Tibial artery (tissue), 4 donors: ENCODE measurements around the gene TUG1.

ENCODE experiments used
- DNase-seq, 2 donors: peaks; one replicate each; pipeline ENCODE4 v3.0.0-alpha.2; 2019
- H3K27ac ChIP-seq, 2 donors: fragments of 200-600 bp; sonication (generic) in 1 of 2; 1 replicate in 1 of 2; 2 replicates in 1 of 2; pipeline ENCODE4 v1.5.1; 2018 to 2019; ENCODE audit warnings: mild to moderate bottlenecking in 1 of 2
- H3K27me3 ChIP-seq, 2 donors: fragments of 200-600 bp; sonication (generic) in 1 of 2; one replicate each; pipeline versions ENCODE4 v1.5.1 to v1.6.0; 2016 to 2019
- H3K36me3 ChIP-seq, 3 donors: fragments of 200-600 bp; sonication (generic) in 2 of 3; one replicate each; pipeline ENCODE4 v1.5.1; 2016 to 2019; ENCODE audit warnings: mild to moderate bottlenecking in 2 of 3
- H3K4me1 ChIP-seq, 4 donors: fragments of 200-600 bp; sonication (generic) in 2 of 4; 1 replicate in 3 of 4; 2 replicates in 1 of 4; pipeline ENCODE4 v1.5.1; 2016 to 2019
- H3K4me3 ChIP-seq, 2 donors: fragments of 200-600 bp; sonication (generic) in 1 of 2; 1 replicate in 1 of 2; 2 replicates in 1 of 2; pipeline ENCODE4 v1.5.1; 2018 to 2019; ENCODE audit warnings: mild to moderate bottlenecking in 2 of 2
- H3K9me3 ChIP-seq, 3 donors: fragments of 200-600 bp; sonication (generic) in 1 of 3; one replicate each; pipeline ENCODE4 v1.5.1; 2016 to 2019
- CTCF ChIP-seq, 2 experiments: fragments of 200-600 bp in 1 of 2; fragments of 450-650 bp in 1 of 2; IDR thresholded peaks; one replicate each; pipeline ENCODE4 v1.5.1; 2017 to 2019; ENCODE audit warnings: antibody characterized with exemption in 2 of 2, mild to moderate bottlenecking in 1 of 2, moderate library complexity in 1 of 2
- intact Hi-C: fragments of 100-400 bp; cut with DNase I; formaldehyde crosslinking; loops from one replicate; pipeline ENCODE4 v1.15.0; 2023; ENCODE audit warnings: low total_unique reads

Gene TUG1

GRCh38 chr22:30946354-30946753, 22.7 kb upstream of the TUG1 start:
- TF ChIP-seq CTCF (IDR thresholded peaks at IDR 0.05), result no peak
- peaks cover 0 to 88% (median 69%) of the 10 kb centered on the region in 4 donors for H3K4me1 ChIP-seq
- DNase-seq, result no peak
- H3K36me3 ChIP-seq, result peaks cover 19 to 73% (median 48%) of the 10 kb centered on the region in 3 donors
- H3K27ac ChIP-seq, result peak overlapping the region; percentile 80 to 83
- intact Hi-C loops, result loop anchor here (10.0 kb wide), 1 partner anchor 208 kb away; no protein-coding TSS in a partner anchor
- H3K9me3 ChIP-seq, result no peaks in the 10 kb centered on the region
- H3K27me3 ChIP-seq, result no peaks in the 10 kb centered on the region
- no peak overlapping the region for H3K4me3 ChIP-seq

- H3K27me3 ChIP-seq, result no peaks in the 10 kb centered on the region
- H3K4me1 ChIP-seq, result peaks cover 0 to 98% (median 71%) of the 10 kb centered on the region in 4 donors
- no peaks in the 10 kb centered on the region for H3K9me3 ChIP-seq
- H3K36me3 ChIP-seq, result peaks cover 10 to 63% (median 38%) of the 10 kb centered on the region in 3 donors
- peak overlapping the region; percentile 80 to 83 for H3K27ac ChIP-seq
- intact Hi-C loops, result loop anchor here (1.0 to 10.0 kb wide), 2 partner anchors 138 to 208 kb away; no protein-coding TSS in a partner anchor
- peak; percentile 49 to 78 for DNase-seq
- H3K4me3 ChIP-seq, result no peak overlapping the region
- peak; percentile 18 to 35 for TF ChIP-seq CTCF (IDR thresholded peaks at IDR 0.05)
These were observed 21.8 kb upstream of the TUG1 start for GRCh38 chr22:30947173-30947815.

- H3K27ac ChIP-seq, result peak overlapping the region; percentile 80 to 83
- H3K36me3 ChIP-seq, result peaks cover 6 to 60% (median 33%) of the 10 kb centered on the region in 3 donors
- DNase-seq, result no peak
- TF ChIP-seq CTCF (IDR thresholded peaks at IDR 0.05), result peak; percentile 59 to 71
- no peaks in the 10 kb centered on the region for H3K27me3 ChIP-seq
- H3K4me3 ChIP-seq, result no peak overlapping the region
- H3K4me1 ChIP-seq, result peaks cover 0 to 100% (median 71%) of the 10 kb centered on the region in 4 donors
- no peaks in the 10 kb centered on the region for H3K9me3 ChIP-seq
- intact Hi-C loops, result loop anchor here (1.0 to 10.0 kb wide), 2 partner anchors 137 to 207 kb away; no protein-coding TSS in a partner anchor
These were observed 21.1 kb upstream of the TUG1 start for GRCh38 chr22:30947816-30948454.

- H3K4me3 ChIP-seq, result no peak overlapping the region
These were observed 20.1 kb upstream of the TUG1 start for GRCh38 chr22:30948930-30949342.

More at GRCh38 chr22:30948930-30949342, 20.1 kb upstream of the TUG1 start:
- peak overlapping the region; percentile 80 to 83 for H3K27ac ChIP-seq
- TF ChIP-seq CTCF (IDR thresholded peaks at IDR 0.05), result peak in 1 of 2 experiments; percentile 25
- no peaks in the 10 kb centered on the region for H3K9me3 ChIP-seq
- intact Hi-C loops, result loop anchor here (10.0 kb wide), 1 partner anchor 206 kb away; no protein-coding TSS in a partner anchor
- peaks cover 0 to 96% (median 63%) of the 10 kb centered on the region in 4 donors for H3K4me1 ChIP-seq
- peaks cover 13 to 62% (median 27%) of the 10 kb centered on the region in 3 donors for H3K36me3 ChIP-seq
- H3K27me3 ChIP-seq, result no peaks in the 10 kb centered on the region
- no peak for DNase-seq
